DOHH2 (cell line): ENCODE results near the gene USP32.
"Not testable (repeated sequence)": the region's sequence is repeated elsewhere in the genome, so short reads cannot be mapped to it uniquely, and the experiment has no call there.

Experiments
- CTCF ChIP-seq: fragments of 200-600 bp; sonication (generic); IDR thresholded peaks from one replicate; pipeline ENCODE4 v1.5.1; 2014; ENCODE audit warnings: antibody characterized with exemption, mild to moderate bottlenecking, low read depth, low read length; ENCODE audit not compliant: poor library complexity, severe bottlenecking
- EZH2phosphoT487 ChIP-seq: fragments of 200-600 bp; sonication (generic); IDR thresholded peaks from 2 replicates; pipeline ENCODE4 v1.6.1; 2017; ENCODE audit warnings: borderline replicate concordance, mild to moderate bottlenecking, antibody characterized with exemption, low read length, moderate library complexity, mixed read lengths

- TF ChIP-seq CTCF, EZH2phosphoT487: not testable (repeated sequence)
Measured at GRCh38 chr17:60227276-60227675, 164.7 kb downstream of the USP32 start.
